ENCODE results near the gene SNX5. TPM values are rescaled to one million over a fixed set of nuclear protein-coding genes. Genes with fewer than 3 reads are reported as not detected.

Gene SNX5
- total RNA-seq, 1 experiment from 2014 or later, result 159 TPM

DNA sequence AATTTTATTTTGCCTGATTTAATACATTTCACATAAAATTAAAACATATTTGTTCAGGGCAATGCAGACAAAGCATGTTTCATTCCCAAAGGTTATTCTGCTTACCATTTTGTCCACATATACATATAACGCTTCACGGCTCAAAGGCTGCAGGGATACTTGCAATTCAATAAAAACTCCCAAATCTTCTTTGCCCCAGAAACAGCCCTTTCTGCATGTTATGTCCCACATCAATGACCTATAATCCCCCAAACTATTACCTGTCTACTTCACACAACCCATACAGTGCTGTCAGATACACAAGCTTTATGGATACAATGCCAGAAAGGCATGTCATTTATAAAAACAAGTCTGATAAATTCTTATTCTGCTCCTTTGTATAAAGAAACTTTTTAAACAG is 20.2 kb downstream of the SNX5 start:
- no peak for ATAC-seq
- no peaks in the 10 kb centered on the region for H3K4me1 ChIP-seq (ENCODE audit: control insufficient read depth in 1 of 2, insufficient read depth in 2 of 2, low read length in 2 of 2)
- no peaks in the 10 kb centered on the region for H3K9me2 ChIP-seq (ENCODE audit: insufficient read depth)
- H2AFZ ChIP-seq (ENCODE audit: low read depth, low read length, poor library complexity, severe bottlenecking), result no peak overlapping the region
- no peak overlapping the region for H3K9ac ChIP-seq (ENCODE audit: low read length)
- no peak overlapping the region for H3K27ac ChIP-seq (ENCODE audit: low read depth, low read length)
- no peak overlapping the region for H3K4me3 ChIP-seq (replicated peaks in 1 of 2; ENCODE audit: low read depth in 1 of 2, low read length in 2 of 2)
- no peak for DNase-seq (ENCODE audit: low read depth, low spot score)
- peaks cover 90 to 96% of the 10 kb centered on the region in 2 experiments for H3K36me3 ChIP-seq (ENCODE audit: control insufficient read depth in 1 of 2, insufficient read depth in 2 of 2, low read length in 2 of 2)
- H3K27me3 ChIP-seq (ENCODE audit: insufficient read depth, low read length), result no peaks in the 10 kb centered on the region
- no peaks in the 10 kb centered on the region for H3K9me3 ChIP-seq (ENCODE audit: control insufficient read depth in 1 of 2, insufficient read depth in 1 of 2, low read depth in 1 of 2, low read length in 2 of 2)
- H3K4me2 ChIP-seq (ENCODE audit: low read length), result no peak overlapping the region
- ChIA-PET RAD21 (ENCODE audit: low non-redundant PET in 1 of 2, low total read pairs in 2 of 2, uncharacterized antibody in 2 of 2, unreplicated experiment in 2 of 2) (no interaction called here), CTCF (no interaction called here), POLR2A (interaction anchor here (1.5 kb wide), 1 partner anchor 19 kb away, joined by 4 read pairs; no protein-coding TSS in a partner anchor)
- BruUV-seq (replicated peaks), result no TSS peak
- peaks cover 7% of the 10 kb centered on the region; the same call in 1 of the 2 replicates for H4K20me1 ChIP-seq (ENCODE audit: insufficient read depth)
- intact Hi-C loops (cut with micrococcal nuclease), result no loop called here
- H3K79me2 ChIP-seq (ENCODE audit: insufficient read depth, low read length), result peaks cover 89% of the 10 kb centered on the region
- TF ChIP-seq JUND (IDR thresholded peaks at IDR 0.05) (no peak), EZH2 (IDR thresholded peaks at IDR 0.05) (no peak), EGR1 (IDR thresholded peaks at IDR 0.05; ENCODE audit: low read depth) (no peak), ZFX (IDR thresholded peaks at IDR 0.05) (no peak), POLR2AphosphoS5 (IDR thresholded peaks at IDR 0.05; ENCODE audit: low read depth, low read length) (no peak), EZH2phosphoT487 (IDR thresholded peaks at IDR 0.05; ENCODE audit: borderline replicate concordance) (no peak), RAD21 (IDR thresholded peaks at IDR 0.05; ENCODE audit: low read depth) (no peak), CEBPB (IDR thresholded peaks at IDR 0.05; ENCODE audit: low read depth) (no peak), YY1 (IDR thresholded peaks at IDR 0.05; ENCODE audit: extremely low read depth, insufficient replicate concordance, low read depth, low read length) (no peak), TCF7L2 (IDR thresholded peaks at IDR 0.05; ENCODE audit: borderline replicate concordance, extremely low read depth, insufficient read depth, insufficient read length) (no peak), POLR2A (IDR thresholded peaks at IDR 0.05; ENCODE audit: borderline replicate concordance, extremely low read depth, insufficient read depth, insufficient read length) (no peak), SP1 (IDR thresholded peaks at IDR 0.05; ENCODE audit: low read depth) (no peak), SIN3A (IDR thresholded peaks at IDR 0.05; ENCODE audit: low read depth) (no peak), SRF (IDR thresholded peaks at IDR 0.05; ENCODE audit: low read depth) (no peak), CBX3 (IDR thresholded peaks at IDR 0.05; ENCODE audit: low read depth) (no peak), ELF1 (IDR thresholded peaks at IDR 0.05; ENCODE audit: borderline replicate concordance, low read depth) (no peak)
- TF ChIP-seq, protein P1, sequence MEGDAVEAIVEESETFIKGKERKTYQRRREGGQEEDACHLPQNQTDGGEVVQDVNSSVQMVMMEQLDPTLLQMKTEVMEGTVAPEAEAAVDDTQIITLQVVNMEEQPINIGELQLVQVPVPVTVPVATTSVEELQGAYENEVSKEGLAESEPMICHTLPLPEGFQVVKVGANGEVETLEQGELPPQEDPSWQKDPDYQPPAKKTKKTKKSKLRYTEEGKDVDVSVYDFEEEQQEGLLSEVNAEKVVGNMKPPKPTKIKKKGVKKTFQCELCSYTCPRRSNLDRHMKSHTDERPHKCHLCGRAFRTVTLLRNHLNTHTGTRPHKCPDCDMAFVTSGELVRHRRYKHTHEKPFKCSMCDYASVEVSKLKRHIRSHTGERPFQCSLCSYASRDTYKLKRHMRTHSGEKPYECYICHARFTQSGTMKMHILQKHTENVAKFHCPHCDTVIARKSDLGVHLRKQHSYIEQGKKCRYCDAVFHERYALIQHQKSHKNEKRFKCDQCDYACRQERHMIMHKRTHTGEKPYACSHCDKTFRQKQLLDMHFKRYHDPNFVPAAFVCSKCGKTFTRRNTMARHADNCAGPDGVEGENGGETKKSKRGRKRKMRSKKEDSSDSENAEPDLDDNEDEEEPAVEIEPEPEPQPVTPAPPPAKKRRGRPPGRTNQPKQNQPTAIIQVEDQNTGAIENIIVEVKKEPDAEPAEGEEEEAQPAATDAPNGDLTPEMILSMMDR (IDR thresholded peaks at IDR 0.05 in 2 of 3, conservative IDR thresholded peaks at IDR 0.05 in 1 of 3; ENCODE audit: borderline replicate concordance in 1 of 3, insufficient read depth in 1 of 3, low read depth in 2 of 3, low read length in 2 of 3), result no peak
- TF ChIP-seq, protein P2, sequence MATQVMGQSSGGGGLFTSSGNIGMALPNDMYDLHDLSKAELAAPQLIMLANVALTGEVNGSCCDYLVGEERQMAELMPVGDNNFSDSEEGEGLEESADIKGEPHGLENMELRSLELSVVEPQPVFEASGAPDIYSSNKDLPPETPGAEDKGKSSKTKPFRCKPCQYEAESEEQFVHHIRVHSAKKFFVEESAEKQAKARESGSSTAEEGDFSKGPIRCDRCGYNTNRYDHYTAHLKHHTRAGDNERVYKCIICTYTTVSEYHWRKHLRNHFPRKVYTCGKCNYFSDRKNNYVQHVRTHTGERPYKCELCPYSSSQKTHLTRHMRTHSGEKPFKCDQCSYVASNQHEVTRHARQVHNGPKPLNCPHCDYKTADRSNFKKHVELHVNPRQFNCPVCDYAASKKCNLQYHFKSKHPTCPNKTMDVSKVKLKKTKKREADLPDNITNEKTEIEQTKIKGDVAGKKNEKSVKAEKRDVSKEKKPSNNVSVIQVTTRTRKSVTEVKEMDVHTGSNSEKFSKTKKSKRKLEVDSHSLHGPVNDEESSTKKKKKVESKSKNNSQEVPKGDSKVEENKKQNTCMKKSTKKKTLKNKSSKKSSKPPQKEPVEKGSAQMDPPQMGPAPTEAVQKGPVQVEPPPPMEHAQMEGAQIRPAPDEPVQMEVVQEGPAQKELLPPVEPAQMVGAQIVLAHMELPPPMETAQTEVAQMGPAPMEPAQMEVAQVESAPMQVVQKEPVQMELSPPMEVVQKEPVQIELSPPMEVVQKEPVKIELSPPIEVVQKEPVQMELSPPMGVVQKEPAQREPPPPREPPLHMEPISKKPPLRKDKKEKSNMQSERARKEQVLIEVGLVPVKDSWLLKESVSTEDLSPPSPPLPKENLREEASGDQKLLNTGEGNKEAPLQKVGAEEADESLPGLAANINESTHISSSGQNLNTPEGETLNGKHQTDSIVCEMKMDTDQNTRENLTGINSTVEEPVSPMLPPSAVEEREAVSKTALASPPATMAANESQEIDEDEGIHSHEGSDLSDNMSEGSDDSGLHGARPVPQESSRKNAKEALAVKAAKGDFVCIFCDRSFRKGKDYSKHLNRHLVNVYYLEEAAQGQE (IDR thresholded peaks at IDR 0.05; ENCODE audit: low read depth), result no peak
- TF ChIP-seq, protein P3, sequence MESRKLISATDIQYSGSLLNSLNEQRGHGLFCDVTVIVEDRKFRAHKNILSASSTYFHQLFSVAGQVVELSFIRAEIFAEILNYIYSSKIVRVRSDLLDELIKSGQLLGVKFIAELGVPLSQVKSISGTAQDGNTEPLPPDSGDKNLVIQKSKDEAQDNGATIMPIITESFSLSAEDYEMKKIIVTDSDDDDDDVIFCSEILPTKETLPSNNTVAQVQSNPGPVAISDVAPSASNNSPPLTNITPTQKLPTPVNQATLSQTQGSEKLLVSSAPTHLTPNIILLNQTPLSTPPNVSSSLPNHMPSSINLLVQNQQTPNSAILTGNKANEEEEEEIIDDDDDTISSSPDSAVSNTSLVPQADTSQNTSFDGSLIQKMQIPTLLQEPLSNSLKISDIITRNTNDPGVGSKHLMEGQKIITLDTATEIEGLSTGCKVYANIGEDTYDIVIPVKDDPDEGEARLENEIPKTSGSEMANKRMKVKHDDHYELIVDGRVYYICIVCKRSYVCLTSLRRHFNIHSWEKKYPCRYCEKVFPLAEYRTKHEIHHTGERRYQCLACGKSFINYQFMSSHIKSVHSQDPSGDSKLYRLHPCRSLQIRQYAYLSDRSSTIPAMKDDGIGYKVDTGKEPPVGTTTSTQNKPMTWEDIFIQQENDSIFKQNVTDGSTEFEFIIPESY (IDR thresholded peaks at IDR 0.05; ENCODE audit: extremely low read depth, insufficient replicate concordance, low read length), result no peak

All from HCT116 (cell line).